ENCODE measurements around the gene ATOH8. TPM values are rescaled to one million over a fixed set of nuclear protein-coding genes. Genes with fewer than 3 reads are reported as not detected.

ATOH8 gene
- total RNA-seq, 1 experiment from 2014 or later = 0.81 TPM

DNA sequence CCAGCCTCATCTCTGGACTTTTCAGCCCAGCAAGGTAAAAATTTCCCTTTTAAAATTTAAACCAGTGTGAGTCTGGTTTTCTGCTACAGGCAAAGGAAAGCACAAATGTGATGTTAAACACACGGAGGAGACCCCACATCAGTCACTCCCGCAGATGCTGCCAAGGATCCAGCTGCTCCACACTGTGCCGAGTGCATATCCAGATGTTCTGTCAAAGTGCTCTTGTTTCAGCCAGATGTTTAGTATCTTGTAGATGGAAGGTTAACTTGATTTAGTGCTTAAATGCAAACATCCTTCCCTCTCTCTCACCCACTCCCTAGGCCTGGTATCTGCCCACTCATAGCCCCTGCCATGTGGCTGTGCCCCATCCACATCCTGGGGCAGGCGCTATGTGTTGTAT is 15.8 kb upstream of the ATOH8 start (continued):
- TF ChIP-seq ZNF416 (CRISPR knock-in tag; IDR thresholded peaks at IDR 0.05) (no peak), MXD4 (CRISPR knock-in tag; IDR thresholded peaks at IDR 0.05; ENCODE audit: borderline replicate concordance) (no peak), NFE2L1 (CRISPR knock-in tag; IDR thresholded peaks at IDR 0.05) (no peak)
- TF ChIP-seq, protein P1, sequence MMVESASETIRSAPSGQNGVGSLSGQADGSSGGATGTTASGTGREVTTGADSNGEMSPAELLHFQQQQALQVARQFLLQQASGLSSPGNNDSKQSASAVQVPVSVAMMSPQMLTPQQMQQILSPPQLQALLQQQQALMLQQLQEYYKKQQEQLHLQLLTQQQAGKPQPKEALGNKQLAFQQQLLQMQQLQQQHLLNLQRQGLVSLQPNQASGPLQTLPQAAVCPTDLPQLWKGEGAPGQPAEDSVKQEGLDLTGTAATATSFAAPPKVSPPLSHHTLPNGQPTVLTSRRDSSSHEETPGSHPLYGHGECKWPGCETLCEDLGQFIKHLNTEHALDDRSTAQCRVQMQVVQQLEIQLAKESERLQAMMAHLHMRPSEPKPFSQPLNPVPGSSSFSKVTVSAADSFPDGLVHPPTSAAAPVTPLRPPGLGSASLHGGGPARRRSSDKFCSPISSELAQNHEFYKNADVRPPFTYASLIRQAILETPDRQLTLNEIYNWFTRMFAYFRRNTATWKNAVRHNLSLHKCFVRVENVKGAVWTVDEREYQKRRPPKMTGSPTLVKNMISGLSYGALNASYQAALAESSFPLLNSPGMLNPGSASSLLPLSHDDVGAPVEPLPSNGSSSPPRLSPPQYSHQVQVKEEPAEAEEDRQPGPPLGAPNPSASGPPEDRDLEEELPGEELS (CRISPR knock-in tag; IDR thresholded peaks at IDR 0.05) = no peak
- TF ChIP-seq, protein P2, sequence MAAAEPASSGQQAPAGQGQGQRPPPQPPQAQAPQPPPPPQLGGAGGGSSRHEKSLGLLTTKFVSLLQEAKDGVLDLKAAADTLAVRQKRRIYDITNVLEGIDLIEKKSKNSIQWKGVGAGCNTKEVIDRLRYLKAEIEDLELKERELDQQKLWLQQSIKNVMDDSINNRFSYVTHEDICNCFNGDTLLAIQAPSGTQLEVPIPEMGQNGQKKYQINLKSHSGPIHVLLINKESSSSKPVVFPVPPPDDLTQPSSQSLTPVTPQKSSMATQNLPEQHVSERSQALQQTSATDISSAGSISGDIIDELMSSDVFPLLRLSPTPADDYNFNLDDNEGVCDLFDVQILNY (CRISPR knock-in tag; IDR thresholded peaks at IDR 0.05) = no peak
- TF ChIP-seq, protein P3, sequence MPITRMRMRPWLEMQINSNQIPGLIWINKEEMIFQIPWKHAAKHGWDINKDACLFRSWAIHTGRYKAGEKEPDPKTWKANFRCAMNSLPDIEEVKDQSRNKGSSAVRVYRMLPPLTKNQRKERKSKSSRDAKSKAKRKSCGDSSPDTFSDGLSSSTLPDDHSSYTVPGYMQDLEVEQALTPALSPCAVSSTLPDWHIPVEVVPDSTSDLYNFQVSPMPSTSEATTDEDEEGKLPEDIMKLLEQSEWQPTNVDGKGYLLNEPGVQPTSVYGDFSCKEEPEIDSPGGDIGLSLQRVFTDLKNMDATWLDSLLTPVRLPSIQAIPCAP (CRISPR knock-in tag; IDR thresholded peaks at IDR 0.05) = no peak

DNA sequence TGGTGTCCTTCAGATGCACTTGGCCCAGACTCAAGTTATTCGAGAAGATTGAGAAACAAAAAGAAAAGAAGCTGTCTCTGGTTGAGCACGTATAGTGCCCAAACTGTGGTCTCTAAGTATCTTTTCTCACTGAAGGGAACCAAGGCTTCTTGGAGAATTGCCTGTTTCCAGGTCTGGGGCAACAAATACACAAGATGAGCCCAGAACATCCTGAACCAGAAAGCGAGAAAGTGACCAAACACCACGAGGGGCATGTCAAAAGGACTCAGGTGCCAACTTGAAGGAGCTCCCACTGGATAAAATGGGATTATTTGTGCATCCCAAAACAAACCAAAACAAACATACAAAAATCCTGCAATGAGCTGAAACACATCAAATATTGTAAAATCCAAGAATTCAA is 13.6 kb upstream of the ATOH8 start:
- Mint-ChIP-seq H3K4me1 (peaks cover 7% of the 10 kb centered on the region), H3K27ac (no peak overlapping the region), H3K9me3 (no peaks in the 10 kb centered on the region; the same call in 1 of the 2 replicates), H3K4me3 (no peak overlapping the region), H3K36me3 (no peaks in the 10 kb centered on the region), H3K27me3 (ENCODE audit: low read depth) (peaks cover 10% of the 10 kb centered on the region)
- POLR2A ChIA-PET = interaction anchor here (0.5 kb wide), 1 partner anchor 454 kb away, joined by 5 read pairs; no protein-coding TSS in a partner anchor
- DNase-seq (ENCODE audit: low spot score) (no peak), ATAC-seq (no peak)
- CTCF ChIA-PET = interaction anchor here (1.3 to 5.8 kb wide), 5 partner anchors 10 to 87 kb away, joined by 4 to 38 read pairs (median 12); partner anchors contain the start of gene ATOH8
- TF ChIP-seq JUN (CRISPR knock-in tag; IDR thresholded peaks at IDR 0.05) = no peak
- TF ChIP-seq CBFB (CRISPR knock-in tag; IDR thresholded peaks at IDR 0.05; ENCODE audit: low read depth) = no peak
- TF ChIP-seq NFYB (CRISPR knock-in tag; conservative IDR thresholded peaks at IDR 0.05; ENCODE audit: low read depth) = no peak
- no peak for TF ChIP-seq TCF7 (CRISPR knock-in tag; IDR thresholded peaks at IDR 0.05; ENCODE audit: low read depth)
- no peak for TF ChIP-seq ZNF416 (CRISPR knock-in tag; IDR thresholded peaks at IDR 0.05)

- Mint-ChIP-seq H3K9me3 (no peaks in the 10 kb centered on the region; the same call in 1 of the 2 replicates), H3K36me3 (no peaks in the 10 kb centered on the region), H3K4me1 (peaks cover 7% of the 10 kb centered on the region), H3K27ac (no peak overlapping the region), H3K27me3 (ENCODE audit: low read depth) (peaks cover 10% of the 10 kb centered on the region), H3K4me3 (no peak overlapping the region)
- CTCF ChIA-PET = interaction anchor here (0.9 to 5.8 kb wide), 9 partner anchors 9 to 259 kb away, joined by 3 to 38 read pairs (median 4); partner anchors contain the start of gene ATOH8
- POLR2A ChIA-PET = no interaction called here
- ATAC-seq (no peak), DNase-seq (ENCODE audit: low spot score) (no peak)
- no peak for TF ChIP-seq SOX15 (CRISPR knock-in tag; IDR thresholded peaks at IDR 0.05)
- no peak for TF ChIP-seq HMGA2 (CRISPR knock-in tag; IDR thresholded peaks at IDR 0.05)
- TF ChIP-seq CREM (CRISPR knock-in tag; IDR thresholded peaks at IDR 0.05) = no peak
- no peak for TF ChIP-seq MXD4 (CRISPR knock-in tag; IDR thresholded peaks at IDR 0.05; ENCODE audit: borderline replicate concordance)
- TF ChIP-seq TEAD4 (CRISPR knock-in tag; IDR thresholded peaks at IDR 0.05) = no peak
- TF ChIP-seq ZNF263 (CRISPR knock-in tag; IDR thresholded peaks at IDR 0.05; ENCODE audit: low read depth) = no peak
- no peak for TF ChIP-seq ZNF425 (CRISPR knock-in tag; conservative IDR thresholded peaks at IDR 0.05)
- TF ChIP-seq ZNF423 (CRISPR knock-in tag; IDR thresholded peaks at IDR 0.05) = no peak
- TF ChIP-seq ZNF416 (CRISPR knock-in tag; IDR thresholded peaks at IDR 0.05) = no peak
- TF ChIP-seq CBFB (CRISPR knock-in tag; IDR thresholded peaks at IDR 0.05; ENCODE audit: low read depth) = no peak
- no peak for TF ChIP-seq MYBL2 (CRISPR knock-in tag; IDR thresholded peaks at IDR 0.05)
- TF ChIP-seq, protein P3 (CRISPR knock-in tag; IDR thresholded peaks at IDR 0.05) = no peak
- no peak for TF ChIP-seq SMAD3 (CRISPR knock-in tag; IDR thresholded peaks at IDR 0.05; ENCODE audit: borderline replicate concordance)
- TF ChIP-seq, protein P4, sequence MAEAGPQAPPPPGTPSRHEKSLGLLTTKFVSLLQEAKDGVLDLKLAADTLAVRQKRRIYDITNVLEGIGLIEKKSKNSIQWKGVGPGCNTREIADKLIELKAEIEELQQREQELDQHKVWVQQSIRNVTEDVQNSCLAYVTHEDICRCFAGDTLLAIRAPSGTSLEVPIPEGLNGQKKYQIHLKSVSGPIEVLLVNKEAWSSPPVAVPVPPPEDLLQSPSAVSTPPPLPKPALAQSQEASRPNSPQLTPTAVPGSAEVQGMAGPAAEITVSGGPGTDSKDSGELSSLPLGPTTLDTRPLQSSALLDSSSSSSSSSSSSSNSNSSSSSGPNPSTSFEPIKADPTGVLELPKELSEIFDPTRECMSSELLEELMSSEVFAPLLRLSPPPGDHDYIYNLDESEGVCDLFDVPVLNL (CRISPR knock-in tag; IDR thresholded peaks at IDR 0.05; ENCODE audit: borderline replicate concordance, low read depth) = no peak
- no peak for TF ChIP-seq ETV6 (CRISPR knock-in tag; IDR thresholded peaks at IDR 0.05)
- no peak for TF ChIP-seq ZNF121 (CRISPR knock-in tag; IDR thresholded peaks at IDR 0.05)
Measured at GRCh38 chr2:85741211-85741832, 12.5 kb upstream of the ATOH8 start.
